RWPE1 (cell line): Measurements from ENCODE around the gene DIRAS2.

Experiments
- CTCF ChIA-PET: fragments of 350-600 bp; sonication (Branson Sonifier 250); formaldehyde crosslinking; extraction: SDS; loops from one replicate; lab custom pipeline; 2021; lab: Yijun Ruan, JAX
- POLR2A ChIA-PET: fragments of 400-600 bp; formaldehyde crosslinking; extraction: SDS; loops from one replicate; lab custom pipeline; 2020; ENCODE audit warnings: antibody characterized with exemption; ENCODE audit not compliant: low non-redundant PET; lab: Yijun Ruan, JAX
- DNase-seq: peaks from one replicate; pipeline ENCODE4 v3.0.0; 2012; ENCODE audit warnings: low spot score
- H3K27ac ChIP-seq: fragments of 450-650 bp; 2 replicates; pipeline ENCODE4 v1.5.1; 2017
- CTCF ChIP-seq: fragments of 450-650 bp; conservative IDR thresholded peaks from 2 replicates; pipeline ENCODE4 v1.5.1; 2017; ENCODE audit warnings: low read depth, mild to moderate bottlenecking

Gene DIRAS2

GRCh38 chr9:90641086-90641485, 1.5 kb downstream of the DIRAS2 start:
- ChIA-PET POLR2A (no interaction called here), CTCF (interaction anchor here (0.6 kb wide), 1 partner anchor 1035 kb away, joined by 3 read pairs; no protein-coding TSS in a partner anchor)
- DNase-seq, result no peak
- TF ChIP-seq CTCF, result no peak
- H3K27ac ChIP-seq, result no peak overlapping the region

DNA sequence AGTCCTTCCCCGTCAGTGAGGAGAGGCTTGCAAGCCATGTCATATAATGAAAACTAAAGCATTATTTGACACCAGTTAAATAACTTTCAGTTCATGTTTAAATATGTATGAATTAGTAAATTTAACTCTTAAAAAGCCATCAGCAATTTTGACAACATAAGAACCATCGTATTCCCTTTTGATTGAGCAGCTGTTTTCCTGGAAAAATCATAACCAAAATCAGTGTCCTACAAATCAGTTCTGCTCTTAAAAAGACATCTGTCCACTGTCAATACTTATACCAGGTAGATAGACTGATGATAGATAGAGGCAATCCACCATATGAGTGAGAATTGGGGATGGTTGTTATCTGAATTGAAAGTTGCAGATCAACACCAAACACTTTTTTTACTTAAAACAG, 2.3 kb downstream of the DIRAS2 start:
- DNase-seq, result no peak
- no peak for TF ChIP-seq CTCF
- CTCF ChIA-PET, result no interaction called here
- no peak overlapping the region for H3K27ac ChIP-seq
- POLR2A ChIA-PET, result no interaction called here

DNA sequence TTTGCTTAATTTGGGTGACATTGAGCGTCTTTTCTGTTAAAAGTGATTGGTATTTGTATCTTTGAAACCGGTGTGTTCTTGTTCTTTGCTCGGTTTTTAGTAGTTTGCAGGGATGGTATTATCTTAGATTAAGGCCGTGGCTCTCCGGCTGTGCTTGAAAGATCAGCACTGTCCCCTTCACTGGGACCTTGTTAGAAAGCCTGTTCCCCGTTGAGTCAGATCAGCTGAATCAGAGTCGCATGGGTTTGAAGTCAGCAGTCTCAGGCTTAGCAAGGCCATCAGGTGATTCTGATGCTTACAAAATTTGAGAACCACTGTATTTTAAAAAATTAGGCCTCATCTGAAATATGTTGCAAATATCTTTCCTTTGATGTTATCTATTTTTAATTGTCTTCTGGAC, 5.0 kb downstream of the DIRAS2 start:
- CTCF ChIA-PET, result no interaction called here
- no peak overlapping the region for H3K27ac ChIP-seq
- POLR2A ChIA-PET, result no interaction called here
- no peak for TF ChIP-seq CTCF
- DNase-seq, result no peak

DNA sequence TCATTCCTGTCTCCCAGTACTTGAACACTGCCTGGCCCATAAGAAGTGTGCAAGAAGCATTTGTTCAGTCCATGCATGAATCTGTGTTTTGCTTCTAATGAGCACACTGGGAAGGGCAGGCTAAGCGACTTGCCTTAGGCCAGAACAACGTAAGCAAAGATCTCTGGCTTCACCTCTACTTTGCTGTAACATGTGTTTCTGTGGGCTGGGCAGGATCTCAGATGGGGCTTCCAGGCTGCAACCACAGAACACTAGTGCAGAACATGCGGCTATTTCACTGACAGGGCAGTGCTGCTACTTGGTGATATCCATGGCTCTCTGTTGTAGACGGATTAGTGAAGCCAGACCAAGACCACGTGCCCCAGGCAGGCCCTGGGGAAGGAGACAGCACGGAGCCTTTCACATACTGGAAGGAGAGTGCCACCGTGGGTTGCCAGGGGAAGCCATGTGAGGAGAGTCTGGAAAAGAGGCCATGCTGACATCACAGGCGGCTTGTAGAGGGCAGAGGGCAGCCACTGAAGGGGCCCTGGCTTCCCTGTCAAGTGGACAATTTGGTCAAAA, 9.9 kb downstream of the DIRAS2 start:
- H3K27ac ChIP-seq, result no peak overlapping the region
- no peak for TF ChIP-seq CTCF
- no peak for DNase-seq
- POLR2A ChIA-PET, result no interaction called here
- CTCF ChIA-PET, result interaction anchor here (1.2 to 1.7 kb wide), 2 partner anchors 9 kb away, joined by 3 to 4 read pairs; partner anchors contain the start of gene DIRAS2

DNA sequence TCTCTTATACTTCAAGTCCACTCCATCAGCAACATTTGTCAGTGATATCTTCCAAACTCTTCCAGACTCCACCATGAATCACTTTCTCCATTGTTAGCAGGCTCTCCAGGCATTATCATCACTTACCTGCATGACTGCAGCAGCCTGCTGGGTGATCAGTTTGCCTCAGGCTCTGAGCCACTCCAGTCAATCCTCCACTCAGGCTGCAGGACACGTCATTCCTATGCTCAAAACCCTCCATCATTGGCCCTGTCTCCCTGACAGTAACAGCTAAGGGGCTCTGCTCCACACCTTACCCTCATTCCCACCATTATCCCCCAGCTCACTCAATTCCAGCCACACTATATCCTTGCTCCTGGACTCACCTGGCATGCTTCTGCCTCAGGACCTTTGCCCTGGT, 10.7 kb downstream of the DIRAS2 start:
- TF ChIP-seq CTCF, result no peak
- ChIA-PET POLR2A (no interaction called here), CTCF (no interaction called here)
- no peak for DNase-seq
- H3K27ac ChIP-seq, result no peak overlapping the region

GRCh38 chr9:90629991-90630390, 12.6 kb downstream of the DIRAS2 start:
- no peak for DNase-seq
- ChIA-PET POLR2A (no interaction called here), CTCF (interaction anchor here (0.5 kb wide), 1 partner anchor 32 kb away, joined by 5 read pairs; no protein-coding TSS in a partner anchor)
- no peak for TF ChIP-seq CTCF
- H3K27ac ChIP-seq, result no peak overlapping the region
